RPMI7951 (cell line): ENCODE measurements around the gene TAF11L14. TPM values are rescaled to one million over a fixed set of nuclear protein-coding genes. Genes with fewer than 3 reads are reported as not detected.
"Not testable (repeated sequence)": the region's sequence is repeated elsewhere in the genome, so short reads cannot be mapped to it uniquely, and the experiment has no call there.

Experiments
- DNase-seq: peaks from one replicate; pipeline ENCODE4 v3.0.0-alpha.2; 2012; ENCODE audit warnings: low read depth
- total RNA-seq: library from RNA; depleted of rRNA; stranded (reverse); fragments of >200 nt; shearing (Covaris generic); gene quantifications from 2 replicates; pipeline ENCODE4 v1.2.3, GENCODE V29; 2014; rRNA removed

The TAF11L14 gene
- total RNA-seq = not detected in 2 replicates

DNA sequence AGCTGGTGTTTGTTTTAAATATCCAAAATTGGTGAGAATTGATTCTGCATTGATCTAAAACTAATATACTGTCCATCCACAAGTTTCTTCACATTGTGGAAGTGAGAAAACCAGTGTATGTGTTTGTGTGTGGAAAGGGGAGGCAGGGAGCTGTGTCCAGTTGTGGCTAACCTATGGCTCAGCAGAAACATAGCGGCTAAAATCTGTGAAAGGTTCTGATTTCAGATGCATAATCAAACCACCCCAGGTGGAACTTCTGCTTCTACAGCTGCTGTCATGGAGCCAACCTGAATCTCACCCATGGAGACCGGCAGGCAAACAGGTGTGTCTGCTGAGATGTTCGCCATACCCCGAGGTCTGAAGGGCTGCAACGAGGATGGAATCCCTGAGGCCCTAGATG lies at the start of gene TAF11L14:
TSS of gene TAF11L14 (plus strand) at position 301 of the 400 bp plus-strand sequence.
- no peak for DNase-seq

DNA sequence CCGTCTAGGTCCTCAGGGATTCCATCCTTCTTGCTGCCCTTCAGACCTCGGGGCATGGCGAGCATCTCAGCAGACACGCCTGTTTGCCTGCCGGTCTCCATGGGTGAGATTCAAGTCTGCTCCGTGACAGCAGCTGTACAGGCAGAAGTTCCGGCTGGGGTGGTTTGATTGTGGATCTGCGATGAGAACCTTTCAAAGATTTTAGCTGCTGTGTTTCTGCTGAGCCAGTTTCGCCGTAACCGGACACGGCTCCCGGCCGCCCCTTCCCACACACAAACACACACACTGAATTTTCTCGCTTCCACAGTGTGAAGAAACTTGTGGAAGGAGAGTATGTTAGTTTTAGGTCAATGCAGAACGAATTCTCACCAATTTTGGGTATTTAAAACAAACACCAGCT lies 48.6 kb upstream of the TAF11L14 start, which contains the start of gene TAF11L7:
TSS of gene TAF11L7 (minus strand) at position 101 of the 400 bp plus-strand sequence.
- DNase-seq = not testable (repeated sequence)

- DNase-seq = not testable (repeated sequence)
Measured at GRCh38 chr5:17590860-17591259, 43.4 kb upstream of the TAF11L14 start, which contains the start of gene TAF11L8. Gene TAF11L8 (minus strand): TSS chr5:17590960.

DNA sequence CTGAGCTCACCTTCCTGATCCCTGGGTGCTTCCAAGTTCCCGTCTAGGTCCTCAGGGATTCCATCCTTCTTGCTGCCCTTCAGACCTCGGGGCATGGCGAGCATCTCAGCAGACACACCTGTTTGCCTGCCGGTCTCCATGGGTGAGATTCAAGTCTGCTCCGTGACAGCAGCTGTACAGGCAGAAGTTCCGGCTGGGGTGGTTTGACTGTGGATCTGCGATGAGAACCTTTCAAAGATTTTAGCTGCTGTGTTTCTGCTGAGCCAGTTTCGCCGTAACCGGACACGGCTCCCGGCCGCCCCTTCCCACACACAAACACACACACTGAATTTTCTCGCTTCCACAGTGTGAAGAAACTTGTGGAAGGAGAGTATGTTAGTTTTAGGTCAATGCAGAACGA lies 40.0 kb upstream of the TAF11L14 start, which contains the start of gene TAF11L9:
TSS of gene TAF11L9 (minus strand) at position 140 of the 400 bp plus-strand sequence.
- DNase-seq = not testable (repeated sequence)

- not testable (repeated sequence) for DNase-seq
Measured at GRCh38 chr5:17597728-17598127, 36.5 kb upstream of the TAF11L14 start, which contains the start of gene TAF11L10. Gene TAF11L10 (minus strand): TSS chr5:17597828.

- not testable (repeated sequence) for DNase-seq
Measured at GRCh38 chr5:17603880-17604279, 30.4 kb upstream of the TAF11L14 start, which contains the start of gene TAF11L11. Gene TAF11L11 (plus strand): TSS chr5:17604183.

DNA sequence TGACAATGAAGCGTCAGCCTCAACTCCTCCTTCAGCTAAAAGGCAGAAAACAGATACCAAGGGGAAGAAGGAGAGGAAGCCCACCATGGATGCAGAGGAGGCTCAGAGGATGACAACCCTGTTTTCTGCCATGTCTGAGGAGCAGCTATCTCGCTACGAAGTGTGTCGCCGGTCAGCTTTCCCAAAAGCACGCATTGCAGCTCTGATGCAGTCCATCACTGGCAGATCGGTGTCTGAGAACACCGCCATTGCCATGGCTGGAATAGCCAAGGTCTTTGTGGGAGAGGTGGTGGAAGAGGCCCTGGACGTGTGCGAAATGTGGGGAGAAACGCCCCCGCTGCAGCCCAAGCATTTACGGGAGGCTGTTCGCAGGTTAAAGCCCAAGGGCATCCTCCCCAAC lies 29.3 kb upstream of the TAF11L14 start:
- DNase-seq = no peak

DNA sequence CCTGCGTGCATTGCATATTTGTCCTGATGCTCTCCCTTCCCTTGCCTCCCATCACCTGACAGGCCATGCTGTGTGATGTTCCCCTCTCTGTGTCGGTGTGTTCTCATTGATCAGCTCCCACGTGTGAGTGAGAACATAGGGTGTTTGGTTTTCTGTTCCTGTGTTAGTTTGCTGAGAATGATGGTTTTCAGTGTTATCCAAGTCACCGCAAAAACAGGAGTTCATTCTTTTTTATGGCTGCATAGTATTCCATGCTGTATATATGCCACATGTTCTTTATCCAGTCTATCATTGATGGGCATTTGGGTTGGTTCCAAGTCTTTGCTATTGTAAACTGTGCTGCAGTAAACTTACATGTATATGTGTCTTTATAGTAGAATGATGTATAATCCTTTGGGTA lies 26.8 kb upstream of the TAF11L14 start:
- DNase-seq = not testable (repeated sequence)

DNA sequence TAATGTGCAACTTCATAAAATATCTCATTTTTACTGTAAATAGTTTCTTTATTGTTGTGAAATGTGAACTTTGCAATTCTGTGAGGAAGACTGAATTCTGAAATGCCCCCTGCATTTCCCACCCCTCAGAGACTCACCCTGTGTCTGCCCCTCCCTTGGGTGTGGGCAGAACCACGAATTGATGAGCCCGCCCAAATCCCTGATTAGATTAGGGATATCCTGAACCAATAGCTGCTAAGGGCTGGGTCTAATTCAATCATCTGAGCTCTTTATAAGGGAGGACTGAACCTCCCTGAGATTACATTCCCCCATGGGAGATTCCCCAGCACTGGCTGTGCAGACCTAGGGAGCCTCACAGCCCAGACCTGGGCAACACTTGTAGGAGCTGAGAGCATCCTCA lies 24.2 kb upstream of the TAF11L14 start, which contains the start of gene TAF11L12:
TSS of gene TAF11L12 (plus strand) at position 301 of the 400 bp plus-strand sequence.
- not testable (repeated sequence) for DNase-seq

- DNase-seq = no peak
Measured at GRCh38 chr5:17614872-17615605, 19.2 kb upstream of the TAF11L14 start.

GRCh38 chr5:17619354-17619753 lies 14.9 kb upstream of the TAF11L14 start:
- no peak for DNase-seq

- no peak for DNase-seq
Measured at GRCh38 chr5:17620627-17621026, 13.6 kb upstream of the TAF11L14 start.

DNA sequence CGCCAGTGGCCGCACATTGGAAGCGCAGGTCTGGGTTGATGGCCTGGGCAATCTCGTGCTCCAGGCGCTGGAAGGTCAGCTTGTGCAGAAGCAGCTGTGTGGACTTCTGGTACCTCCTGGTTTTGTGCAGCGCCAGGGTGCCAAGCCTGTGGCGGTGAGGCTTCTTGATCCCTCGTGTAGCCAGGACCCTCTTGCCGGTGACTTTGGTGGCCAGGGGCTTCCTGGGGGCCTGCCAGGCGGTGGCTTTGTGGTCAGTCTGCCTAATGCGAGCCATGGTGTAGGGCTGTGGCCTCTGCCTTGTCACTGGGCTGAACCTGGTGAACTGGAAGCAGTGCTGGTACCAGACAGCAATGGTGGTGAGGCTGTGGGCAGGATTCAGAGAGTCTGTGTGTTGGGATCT lies 8.6 kb upstream of the TAF11L14 start:
- DNase-seq = no peak

GRCh38 chr5:17631788-17632187 lies 2.5 kb upstream of the TAF11L14 start, which contains the start of gene TAF11L13:
Gene TAF11L13 (plus strand): TSS chr5:17632088.
- not testable (repeated sequence) for DNase-seq

DNA sequence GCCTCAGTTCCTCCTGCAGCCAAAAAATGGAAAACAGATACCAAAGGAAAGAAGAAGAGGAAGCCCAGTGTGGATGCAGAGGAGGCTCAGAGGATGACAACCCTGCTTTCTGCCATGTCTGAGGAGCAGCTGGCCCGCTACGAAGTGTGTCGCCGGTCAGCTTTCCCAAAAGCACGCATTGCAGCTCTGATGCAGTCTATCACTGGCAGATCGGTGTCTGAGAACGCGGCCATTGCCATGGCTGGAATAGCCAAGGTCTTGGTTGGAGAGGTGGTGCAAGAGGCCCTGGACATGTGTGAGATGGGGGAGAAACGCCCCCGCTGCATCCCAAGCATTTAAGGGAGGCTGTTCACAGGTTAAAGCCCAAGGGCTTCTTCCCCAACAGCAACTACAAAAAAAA lies 15.0 kb downstream of the TAF11L14 start:
- DNase-seq = not testable (repeated sequence)

GRCh38 chr5:17655201-17655759 lies 21.0 kb downstream of the TAF11L14 start:
- not testable (repeated sequence) for DNase-seq

- DNase-seq = no peak
Measured at GRCh38 chr5:17655921-17656320, 21.7 kb downstream of the TAF11L14 start.

DNA sequence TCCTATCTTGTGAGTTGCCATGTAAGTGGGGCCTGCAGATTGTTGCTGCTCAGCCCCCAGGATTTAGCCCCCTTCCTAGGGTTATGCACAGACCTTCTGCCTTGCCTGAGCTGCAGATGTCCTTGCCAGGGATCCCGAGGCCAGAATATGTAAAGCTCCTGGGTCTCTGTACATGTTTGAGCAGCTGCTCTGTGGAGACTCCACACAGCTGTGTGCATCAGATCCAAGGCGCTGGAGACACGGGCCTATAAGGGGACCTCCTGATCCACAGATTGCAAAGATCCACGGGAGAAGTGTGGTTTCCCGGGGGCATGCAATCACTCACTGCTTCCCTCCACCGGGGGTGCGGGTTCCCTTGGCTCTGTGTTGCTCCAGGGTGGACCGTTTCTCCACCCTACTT lies 28.9 kb downstream of the TAF11L14 start:
- DNase-seq = no peak

DNA sequence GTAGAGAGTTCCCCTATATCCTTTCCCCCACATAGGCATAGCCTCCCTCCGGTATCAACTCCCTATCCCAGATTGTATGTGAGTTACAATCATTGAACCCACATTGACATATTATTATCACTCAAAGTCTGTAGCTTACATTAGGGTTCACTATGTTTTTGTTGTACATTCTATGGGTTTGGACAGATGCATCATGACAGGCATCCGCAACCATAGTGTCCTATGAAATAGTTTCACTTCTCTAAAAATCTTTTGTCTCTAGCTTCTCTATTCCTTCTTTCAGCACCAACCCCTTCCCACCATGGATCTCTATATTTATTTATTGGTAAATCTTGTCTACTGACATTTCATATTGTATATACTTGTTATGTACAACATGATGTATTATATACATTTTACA lies 31.6 kb downstream of the TAF11L14 start:
- DNase-seq = no peak

DNA sequence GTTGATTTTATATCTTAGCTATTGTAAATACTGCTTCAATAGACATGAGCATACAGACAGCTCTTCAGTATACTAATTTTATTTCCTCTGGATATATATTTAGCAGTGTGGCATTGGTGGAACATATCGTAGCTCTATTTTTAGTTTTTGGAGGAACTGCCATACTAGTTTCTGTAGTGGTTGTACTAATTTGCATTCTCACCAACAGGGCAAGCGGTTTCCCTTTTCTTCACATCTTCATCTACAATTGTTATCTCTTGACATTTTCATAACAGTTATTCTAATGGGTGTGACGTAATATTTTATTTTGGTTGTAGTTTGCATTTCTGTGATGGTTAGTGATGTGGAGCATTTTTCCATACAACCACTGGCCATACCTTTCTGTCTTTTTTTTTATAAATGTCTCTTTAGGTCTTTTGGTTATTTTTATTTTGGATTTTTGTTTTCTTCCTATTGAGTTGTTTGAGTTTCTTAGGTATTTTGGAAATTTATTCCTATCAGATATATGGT lies 32.5 kb downstream of the TAF11L14 start:
- DNase-seq = no peak

DNA sequence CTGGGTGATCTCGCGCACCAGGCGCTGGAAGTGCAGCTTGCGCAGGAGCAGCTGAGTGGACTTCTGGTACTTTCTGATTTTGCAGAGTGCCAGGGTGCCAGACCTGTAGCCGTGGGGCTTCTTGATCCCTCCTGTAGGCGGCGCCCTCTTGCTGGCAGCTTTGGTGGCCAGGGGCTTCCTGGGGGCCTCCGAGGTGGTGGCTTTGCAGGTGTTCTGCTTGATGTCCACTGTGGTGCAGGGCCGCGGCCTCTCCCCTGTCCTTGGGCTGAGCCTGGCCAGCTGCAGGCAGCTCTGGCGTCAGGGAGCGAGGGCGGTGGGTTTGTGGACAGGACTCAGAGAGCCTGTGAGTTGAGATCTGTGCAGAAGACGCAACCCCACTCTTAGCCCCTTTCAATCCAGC lies 36.1 kb downstream of the TAF11L14 start:
- DNase-seq = no peak

GRCh38 chr5:17678751-17679324 lies 44.6 kb downstream of the TAF11L14 start:
- DNase-seq = no peak
